Measurements from ENCODE around the gene MTR. TPM values are rescaled to one million over a fixed set of nuclear protein-coding genes. Genes with fewer than 3 reads are reported as not detected.
"Not testable (repeated sequence)": the region's sequence is repeated elsewhere in the genome, so short reads cannot be mapped to it uniquely, and the experiment has no call there.

The MTR gene
- total RNA-seq, 1 experiment from 2014 or later: 27.5 TPM

GRCh38 chr1:236853921-236854604, 59.0 kb downstream of the MTR start:
- H3K4me3 Mint-ChIP-seq: no peak overlapping the region
- TF ChIP-seq USF2 (CRISPR knock-in tag; IDR thresholded peaks at IDR 0.05): no peak
- no peak for TF ChIP-seq RORB (CRISPR knock-in tag; IDR thresholded peaks at IDR 0.05)
- ChIA-PET CTCF (no interaction called here), POLR2A (no interaction called here)
- no peak for DNase-seq (ENCODE audit: low spot score)
- H3K27ac Mint-ChIP-seq: no peak overlapping the region
- ATAC-seq: no peak
- peaks cover 49% of the 10 kb centered on the region for H3K36me3 Mint-ChIP-seq
- H3K9me3 Mint-ChIP-seq: no peaks in the 10 kb centered on the region
- H3K27me3 Mint-ChIP-seq (ENCODE audit: low read depth): no peaks in the 10 kb centered on the region
- no peaks in the 10 kb centered on the region for H3K4me1 Mint-ChIP-seq

GRCh38 chr1:236854605-236854983, 59.5 kb downstream of the MTR start:
- Mint-ChIP-seq H3K9me3 (no peaks in the 10 kb centered on the region), H3K27ac (no peak overlapping the region), H3K36me3 (peaks cover 49% of the 10 kb centered on the region), H3K27me3 (ENCODE audit: low read depth) (no peaks in the 10 kb centered on the region), H3K4me3 (no peak overlapping the region), H3K4me1 (no peaks in the 10 kb centered on the region)
- no peak for ATAC-seq
- TF ChIP-seq RELA (CRISPR knock-in tag; IDR thresholded peaks at IDR 0.05; ENCODE audit: borderline replicate concordance) (no peak), ZNF219 (CRISPR knock-in tag; IDR thresholded peaks at IDR 0.05; ENCODE audit: borderline replicate concordance) (no peak), AFF4 (CRISPR knock-in tag; IDR thresholded peaks at IDR 0.05; ENCODE audit: borderline replicate concordance) (no peak), ZBTB21 (CRISPR knock-in tag; IDR thresholded peaks at IDR 0.05; ENCODE audit: borderline replicate concordance) (no peak), EMX1 (CRISPR knock-in tag; IDR thresholded peaks at IDR 0.05) (no peak), CREB1 (CRISPR knock-in tag; IDR thresholded peaks at IDR 0.05) (no peak), ZNF121 (CRISPR knock-in tag; IDR thresholded peaks at IDR 0.05) (no peak), CDX4 (CRISPR knock-in tag; IDR thresholded peaks at IDR 0.05; ENCODE audit: borderline replicate concordance) (no peak), ZNF512 (CRISPR knock-in tag; IDR thresholded peaks at IDR 0.05; ENCODE audit: borderline replicate concordance) (no peak), ATF3 (CRISPR knock-in tag; conservative IDR thresholded peaks at IDR 0.05) (no peak), ZNF423 (CRISPR knock-in tag; IDR thresholded peaks at IDR 0.05) (no peak), ATF1 (CRISPR knock-in tag; IDR thresholded peaks at IDR 0.05) (no peak), FOXK1 (CRISPR knock-in tag; IDR thresholded peaks at IDR 0.05) (no peak), FOXJ3 (CRISPR knock-in tag; IDR thresholded peaks at IDR 0.05; ENCODE audit: borderline replicate concordance) (no peak), RORB (CRISPR knock-in tag; IDR thresholded peaks at IDR 0.05) (no peak), NR3C1 (CRISPR knock-in tag; conservative IDR thresholded peaks at IDR 0.05; ENCODE audit: low read depth) (no peak), FOXP1 (CRISPR knock-in tag; IDR thresholded peaks at IDR 0.05; ENCODE audit: borderline replicate concordance) (no peak), NR1H2 (CRISPR knock-in tag; IDR thresholded peaks at IDR 0.05) (no peak), NFATC4 (CRISPR knock-in tag; IDR thresholded peaks at IDR 0.05) (no peak)
- DNase-seq (ENCODE audit: low spot score): no peak
- ChIA-PET POLR2A (no interaction called here), CTCF (interaction anchor here (0.6 kb wide), 1 partner anchor 102 kb away, joined by 3 read pairs; no protein-coding TSS in a partner anchor)

GRCh38 chr1:236856649-236857048, 61.6 kb downstream of the MTR start:
- H3K9me3 Mint-ChIP-seq, H3K27ac Mint-ChIP-seq: not testable (repeated sequence)

More at GRCh38 chr1:236856649-236857048, 61.6 kb downstream of the MTR start:
- ATAC-seq; DNase-seq (ENCODE audit: low spot score); CTCF ChIA-PET; POLR2A ChIA-PET; H3K27me3 Mint-ChIP-seq (ENCODE audit: low read depth); H3K4me1 Mint-ChIP-seq; H3K4me3 Mint-ChIP-seq: not testable (repeated sequence)
- peaks cover 50% of the 10 kb centered on the region for H3K36me3 Mint-ChIP-seq

Measured in WTC11 (cell line).